GM21723 (cell line): Measurements from ENCODE around the gene SDC1.
"Not testable (repeated sequence)": the region's sequence is repeated elsewhere in the genome, so short reads cannot be mapped to it uniquely, and the experiment has no call there.

Experiments
- ATAC-seq: cut with Tn5 transposase; IDR thresholded peaks from one replicate; pipeline ENCODE4 v1.9.1; 2021; ENCODE audit warnings: mild to moderate bottlenecking, moderate library complexity; ENCODE audit not compliant: unreplicated experiment

Gene SDC1

GRCh38 chr2:20224716-20225293, at the start of gene SDC1:
SDC1 (minus strand) TSS chr2:20225130; CDS start chr2:20224867, 263 bp downstream.
- ATAC-seq, result peak; percentile 19

- no peak for ATAC-seq
Observed at GRCh38 chr2:20273042-20273441, 48.1 kb upstream of the SDC1 start.

- not testable (repeated sequence) for ATAC-seq
Observed at GRCh38 chr2:20268317-20268716, 43.4 kb upstream of the SDC1 start.

GRCh38 chr2:20267529-20267928, 42.6 kb upstream of the SDC1 start:
- ATAC-seq, result no peak

GRCh38 chr2:20264629-20265028, 39.7 kb upstream of the SDC1 start:
- no peak for ATAC-seq

- ATAC-seq, result no peak
Observed at GRCh38 chr2:20257411-20257810, 32.5 kb upstream of the SDC1 start.

GRCh38 chr2:20254731-20255130, 29.8 kb upstream of the SDC1 start:
- ATAC-seq, result no peak

GRCh38 chr2:20250436-20250835, 25.5 kb upstream of the SDC1 start:
- ATAC-seq, result no peak

- ATAC-seq, result no peak
Observed at GRCh38 chr2:20249170-20249569, 24.2 kb upstream of the SDC1 start.

GRCh38 chr2:20247084-20247483, 22.2 kb upstream of the SDC1 start:
- ATAC-seq, result no peak

- ATAC-seq, result not testable (repeated sequence)
Observed at GRCh38 chr2:20243637-20244036, 18.7 kb upstream of the SDC1 start.

- no peak for ATAC-seq
Observed at GRCh38 chr2:20242727-20243377, 17.9 kb upstream of the SDC1 start.

GRCh38 chr2:20241973-20242726, 17.2 kb upstream of the SDC1 start:
- no peak for ATAC-seq

- ATAC-seq, result not testable (repeated sequence)
Observed at GRCh38 chr2:20240291-20240690, 15.4 kb upstream of the SDC1 start.

- no peak for ATAC-seq
Observed at GRCh38 chr2:20236496-20236895, 11.6 kb upstream of the SDC1 start.

GRCh38 chr2:20235655-20236305, 10.8 kb upstream of the SDC1 start:
- no peak for ATAC-seq

- ATAC-seq, result not testable (repeated sequence)
Observed at GRCh38 chr2:20234597-20234996, 9.7 kb upstream of the SDC1 start.

- ATAC-seq, result no peak
Observed at GRCh38 chr2:20232837-20233207, 7.9 kb upstream of the SDC1 start.

GRCh38 chr2:20231598-20232026, 6.7 kb upstream of the SDC1 start:
- no peak for ATAC-seq

GRCh38 chr2:20231159-20231558, 6.2 kb upstream of the SDC1 start:
- no peak for ATAC-seq

- ATAC-seq, result no peak
Observed at GRCh38 chr2:20230114-20230425, 5.1 kb upstream of the SDC1 start.
